B cell (primary cell): ENCODE results near the gene CD209. TPM values are rescaled to one million over a fixed set of nuclear protein-coding genes. Genes with fewer than 3 reads are reported as not detected.

ENCODE experiments used
- ATAC-seq: fragments of 200-7000 bp; cut with Tn5 transposase; one replicate; pipeline ENCODE4 v1.10.0; 2021; ENCODE audit warnings: low read depth, mild to moderate bottlenecking, moderate number of reproducible peaks, moderate library complexity
- CTCF ChIA-PET: fragments of 350-600 bp; sonication (Branson Sonifier 250); formaldehyde crosslinking; loops from one replicate; lab custom pipeline; 2021; ENCODE audit warnings: antibody characterized with exemption, inconsistent platforms; lab: Charles Lee
- POLR2A ChIA-PET: fragments of 350-600 bp; sonication (Branson Sonifier 250); formaldehyde crosslinking; loops from one replicate; lab custom pipeline; 2021; ENCODE audit warnings: antibody characterized with exemption; lab: Charles Lee
- DNase-seq: peaks from one replicate; pipeline ENCODE4 v3.0.0; 2013
- H2AFZ ChIP-seq: 2 replicates; pipeline ENCODE4 v1.6.1; 2012; ENCODE audit warnings: mild to moderate bottlenecking, low read depth, low read length; ENCODE audit not compliant: insufficient read depth, poor library complexity, severe bottlenecking
- H3K27ac ChIP-seq, 2 donors: 1 replicate in 1 of 2; 2 replicates in 1 of 2; pipeline ENCODE4 v1.5.1; 2012 to 2013; ENCODE audit warnings: low read length in 2 of 2, mild to moderate bottlenecking in 2 of 2, moderate library complexity in 1 of 2
- H3K27me3 ChIP-seq, 4 experiments: fragments of 200-600 bp in 1 of 4; sonication (generic) in 1 of 4; replicated peaks in 1 of 4; 1 replicate in 2 of 4; 2 replicates in 2 of 4; pipeline versions ENCODE4 v1.6.1 to v1.7.0; 2013 to 2016; ENCODE audit warnings: low read length in 3 of 4, mild to moderate bottlenecking in 2 of 4, mixed read lengths in 1 of 4, moderate library complexity in 1 of 4; ENCODE audit not compliant: insufficient read depth in 4 of 4, control insufficient read depth in 3 of 4; ENCODE audit errors: control extremely low read depth in 1 of 4
- H3K36me3 ChIP-seq, 2 experiments: replicated peaks in 1 of 2; 1 replicate in 1 of 2; 2 replicates in 1 of 2; pipeline versions ENCODE4 v1.6.1 to v1.7.1; 2013; ENCODE audit warnings: low read length in 1 of 2; ENCODE audit not compliant: insufficient read depth in 2 of 2, control insufficient read depth in 1 of 2; ENCODE audit errors: control extremely low read depth in 1 of 2, extremely low read depth in 1 of 2
- H3K4me1 ChIP-seq, 2 donors: fragments of 200-600 bp in 1 of 2; sonication (generic) in 1 of 2; 1 replicate in 1 of 2; 2 replicates in 1 of 2; pipeline versions ENCODE4 v1.5.1 to v1.6.1; 2013 to 2017; ENCODE audit warnings: low read length in 2 of 2; ENCODE audit not compliant: control insufficient read depth in 2 of 2, insufficient read depth in 2 of 2
- H3K4me2 ChIP-seq: replicated peaks from 2 replicates; pipeline ENCODE3; 2012; ENCODE audit warnings: mild to moderate bottlenecking, low read depth, low read length; ENCODE audit not compliant: poor library complexity, severe bottlenecking
- H3K4me3 ChIP-seq, 5 experiments: fragments of 200-600 bp in 1 of 5; sonication (generic) in 1 of 5; 1 replicate in 3 of 5; 2 replicates in 2 of 5; pipeline versions ENCODE4 v1.5.1 to v1.7.0; 2011 to 2016; ENCODE audit warnings: low read length in 4 of 5, mild to moderate bottlenecking in 4 of 5, low read depth in 2 of 5, control low read depth in 1 of 5, moderate library complexity in 1 of 5; ENCODE audit not compliant: insufficient read depth in 1 of 5; ENCODE audit errors: control extremely low read depth in 1 of 5, extremely low read depth in 1 of 5
- H3K79me2 ChIP-seq: fragments of 200-600 bp; sonication (generic); one replicate; pipeline ENCODE4 v1.6.0; 2016; ENCODE audit warnings: low read length; ENCODE audit not compliant: control insufficient read depth, insufficient read depth
- H3K9ac ChIP-seq: fragments of 200-600 bp; sonication (generic); 2 replicates; pipeline ENCODE4 v1.6.1; 2017; ENCODE audit warnings: mild to moderate bottlenecking, low read length, moderate library complexity
- H3K9me3 ChIP-seq, 3 donors: one replicate each; pipeline versions ENCODE4 v1.6.1 to v1.7.1; 2013; ENCODE audit warnings: low read length in 2 of 3; ENCODE audit not compliant: control insufficient read depth in 2 of 3, insufficient read depth in 1 of 3; ENCODE audit errors: control extremely low read depth in 1 of 3
- H4K20me1 ChIP-seq: 2 replicates; pipeline ENCODE4 v1.6.0; 2012; ENCODE audit warnings: mild to moderate bottlenecking, low read length; ENCODE audit not compliant: insufficient read depth, control insufficient read depth, poor library complexity, severe bottlenecking
- H3K27ac Mint-ChIP-seq: one replicate; pipeline ENCODE4 v1.8.0; 2021; ENCODE audit warnings: mixed read lengths
- H3K27me3 Mint-ChIP-seq: one replicate; pipeline ENCODE4 v1.8.0; 2021; ENCODE audit warnings: mixed read lengths
- H3K4me1 Mint-ChIP-seq: one replicate; pipeline ENCODE4 v1.8.0; 2021; ENCODE audit warnings: mixed read lengths
- H3K4me3 Mint-ChIP-seq: one replicate; pipeline ENCODE4 v1.8.0; 2021; ENCODE audit warnings: mixed read lengths
- H3K9me3 Mint-ChIP-seq: one replicate; pipeline ENCODE4 v1.8.0; 2022; ENCODE audit warnings: mixed read lengths; ENCODE audit not compliant: insufficient read depth
- EZH2 ChIP-seq: IDR thresholded peaks from 2 replicates; pipeline ENCODE4 v1.6.1; 2012; ENCODE audit warnings: borderline replicate concordance, low read depth, mild to moderate bottlenecking, moderate library complexity, low read length; ENCODE audit not compliant: insufficient read depth, poor library complexity, severe bottlenecking
- WGBS: methylation state at CpG from one replicate; pipeline ENCODE4 v1.1.5; 2013; ENCODE audit warnings: missing lambda C conversion rate; ENCODE audit not compliant: insufficient coverage; 5-methylcytosine and 5-hydroxymethylcytosine counted together
- intact Hi-C: fragments of 100-400 bp; cut with micrococcal nuclease; formaldehyde crosslinking; loops from one replicate; pipeline ENCODE4 v1.10.0; 2022
- polyA plus RNA-seq: library from polyadenylated mRNA; depleted of rRNA; stranded (reverse); fragments of >200 nt; gene quantifications from 2 replicates; pipeline ENCODE4 v1.2.3, GENCODE V29; 2012
- total RNA-seq, 2 donors: library from RNA; stranded (reverse); fragments of 120-200 nt in 1 of 2; gene quantifications; 1 replicate in 1 of 2; 2 replicates in 1 of 2; pipeline versions ENCODE4 v1.2.3 to v1.2.4, GENCODE V29; 2013 to 2022
- TF ChIP-seq, protein P1 (sequence below): fragments of 200-600 bp; IDR thresholded peaks from one replicate; pipeline ENCODE4 v1.8.0; 2022; ENCODE audit warnings: antibody characterized with exemption, mild to moderate bottlenecking

Gene CD209
- total and polyA plus RNA-seq, 2 donors (not counting 1 experiment from before 2014, with no cell fraction given): 0.10 TPM; not detected in 1

DNA sequence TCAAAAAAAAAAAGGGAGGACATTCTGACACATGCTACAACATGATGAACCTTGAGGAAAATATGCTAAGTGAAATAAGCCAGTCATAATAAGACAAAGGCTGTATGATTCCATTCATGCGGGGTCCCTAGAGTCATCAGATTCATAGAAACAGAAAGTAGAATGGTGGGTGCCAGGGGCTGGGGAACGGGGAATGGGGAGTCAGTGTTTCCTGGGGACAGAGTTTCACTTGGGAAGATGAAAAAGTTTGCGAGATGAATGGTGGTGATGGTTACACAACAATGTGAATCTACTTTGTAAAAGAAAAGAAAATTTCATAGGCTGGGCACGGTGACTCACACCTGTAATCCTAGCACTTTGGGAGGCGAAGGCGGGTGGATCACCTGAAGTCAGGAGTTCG is 9.3 kb downstream of the CD209 start:
- ATAC-seq (no peak), DNase-seq (no peak)
- Mint-ChIP-seq H3K4me3 (no peak overlapping the region), H3K9me3 (no peaks in the 10 kb centered on the region), H3K27ac (no peak overlapping the region), H3K4me1 (peaks cover 25% of the 10 kb centered on the region), H3K27me3 (peaks cover 12% of the 10 kb centered on the region)
- POLR2A ChIA-PET: no interaction called here
- no peaks in the 10 kb centered on the region for H3K36me3 ChIP-seq
- 92% methylated on average over 6 of the region's 7 CpGs for WGBS
- no peaks in the 10 kb centered on the region for H3K27me3 ChIP-seq
- peaks cover 3 to 7% of the 10 kb centered on the region in 2 donors for H3K4me1 ChIP-seq
- H4K20me1 ChIP-seq: no peaks in the 10 kb centered on the region
- H3K9ac ChIP-seq: no peak overlapping the region
- H2AFZ ChIP-seq: no peak overlapping the region
- CTCF ChIA-PET: interaction anchor here (0.9 kb wide), 1 partner anchor 37 kb away, joined by 3 read pairs; no protein-coding TSS in a partner anchor
- H3K4me2 ChIP-seq: no peak overlapping the region
- H3K9me3 ChIP-seq: no peaks in the 10 kb centered on the region
- no peaks in the 10 kb centered on the region for H3K79me2 ChIP-seq
- no peak overlapping the region for H3K27ac ChIP-seq
- TF ChIP-seq EZH2: no peak
- TF ChIP-seq, protein P1, sequence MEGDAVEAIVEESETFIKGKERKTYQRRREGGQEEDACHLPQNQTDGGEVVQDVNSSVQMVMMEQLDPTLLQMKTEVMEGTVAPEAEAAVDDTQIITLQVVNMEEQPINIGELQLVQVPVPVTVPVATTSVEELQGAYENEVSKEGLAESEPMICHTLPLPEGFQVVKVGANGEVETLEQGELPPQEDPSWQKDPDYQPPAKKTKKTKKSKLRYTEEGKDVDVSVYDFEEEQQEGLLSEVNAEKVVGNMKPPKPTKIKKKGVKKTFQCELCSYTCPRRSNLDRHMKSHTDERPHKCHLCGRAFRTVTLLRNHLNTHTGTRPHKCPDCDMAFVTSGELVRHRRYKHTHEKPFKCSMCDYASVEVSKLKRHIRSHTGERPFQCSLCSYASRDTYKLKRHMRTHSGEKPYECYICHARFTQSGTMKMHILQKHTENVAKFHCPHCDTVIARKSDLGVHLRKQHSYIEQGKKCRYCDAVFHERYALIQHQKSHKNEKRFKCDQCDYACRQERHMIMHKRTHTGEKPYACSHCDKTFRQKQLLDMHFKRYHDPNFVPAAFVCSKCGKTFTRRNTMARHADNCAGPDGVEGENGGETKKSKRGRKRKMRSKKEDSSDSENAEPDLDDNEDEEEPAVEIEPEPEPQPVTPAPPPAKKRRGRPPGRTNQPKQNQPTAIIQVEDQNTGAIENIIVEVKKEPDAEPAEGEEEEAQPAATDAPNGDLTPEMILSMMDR: no peak
- no peak overlapping the region for H3K4me3 ChIP-seq
- intact Hi-C loops: no loop called here

DNA sequence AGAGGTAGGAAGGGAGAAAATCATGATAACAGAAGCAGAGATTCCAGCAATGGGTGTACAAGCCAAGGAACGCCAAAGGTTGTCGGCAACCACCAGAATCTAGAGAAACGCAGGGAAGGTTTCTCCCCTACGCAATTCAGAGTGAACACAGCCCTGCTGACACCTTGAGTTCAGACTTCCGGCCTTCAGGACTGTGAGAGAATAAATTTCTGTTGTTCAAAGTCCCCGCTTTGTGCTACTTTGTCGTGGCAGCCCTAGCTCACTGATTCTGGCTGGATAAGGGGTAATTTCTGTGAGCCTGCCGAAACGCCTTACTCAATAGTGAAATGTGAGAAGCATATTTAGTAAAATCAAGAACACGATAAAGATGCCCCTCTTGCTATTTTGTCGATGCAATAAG is 10.1 kb downstream of the CD209 start:
- ChIA-PET CTCF (no interaction called here), POLR2A (no interaction called here)
- H3K4me3 Mint-ChIP-seq: no peak overlapping the region
- no peak overlapping the region for H3K27ac ChIP-seq
- no peak for DNase-seq
- no peak for TF ChIP-seq EZH2
- TF ChIP-seq, protein P1: no peak
- peaks cover 18% of the 10 kb centered on the region for H3K4me1 Mint-ChIP-seq
- intact Hi-C loops: no loop called here
- no peak overlapping the region for H3K4me3 ChIP-seq
- H3K27ac Mint-ChIP-seq: no peak overlapping the region
- no peak overlapping the region for H2AFZ ChIP-seq
- no peaks in the 10 kb centered on the region for H3K79me2 ChIP-seq
- H3K36me3 ChIP-seq: no peaks in the 10 kb centered on the region
- no peak overlapping the region for H3K4me2 ChIP-seq
- peaks cover 3 to 7% of the 10 kb centered on the region in 2 donors for H3K4me1 ChIP-seq
- no peaks in the 10 kb centered on the region for H3K27me3 ChIP-seq
- no peaks in the 10 kb centered on the region for H4K20me1 ChIP-seq
- 93% methylated on average over 11 of the region's 11 CpGs for WGBS
- ATAC-seq: no peak
- H3K9me3 ChIP-seq: no peaks in the 10 kb centered on the region
- peaks cover 12% of the 10 kb centered on the region for H3K27me3 Mint-ChIP-seq
- no peak overlapping the region for H3K9ac ChIP-seq
- H3K9me3 Mint-ChIP-seq: no peaks in the 10 kb centered on the region
